ENCODE measurements around the gene REELD1.

REELD1 gene
- 0 to 2.8 (median 0) reads per million in 17 experiments for total RNA-seq

DNA sequence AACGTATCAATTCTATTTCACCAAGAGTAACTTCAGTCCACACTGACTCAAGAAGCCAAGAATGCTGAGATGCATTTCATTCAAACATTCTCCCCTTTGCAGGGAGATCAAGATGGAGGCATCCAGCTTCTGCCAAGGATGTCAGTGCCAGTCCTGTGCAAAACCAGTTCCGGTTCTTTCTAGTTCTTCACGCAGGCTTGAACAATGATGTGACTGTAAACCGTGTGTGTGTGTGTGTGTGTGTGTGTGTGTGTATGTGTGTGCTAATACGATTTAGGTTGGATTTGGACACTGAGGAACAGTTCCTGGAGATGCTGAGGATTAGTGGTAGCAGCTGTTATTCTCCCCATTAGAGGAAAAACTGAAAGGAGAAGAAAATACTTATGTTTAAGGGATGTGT lies at the start of gene REELD1:
REELD1 (plus strand) TSS at position 301 of the 400 bp plus-strand sequence. CDS start 2,415 bp downstream, outside the sequence.
- DNase-seq: no peak

GRCh38 chr4:146165221-146165620 lies 49.1 kb upstream of the REELD1 start:
- DNase-seq: no peak

- no peak for DNase-seq
Measured at GRCh38 chr4:146165840-146166239, 48.5 kb upstream of the REELD1 start.

GRCh38 chr4:146170149-146170548 lies 44.2 kb upstream of the REELD1 start:
- DNase-seq: no peak

DNA sequence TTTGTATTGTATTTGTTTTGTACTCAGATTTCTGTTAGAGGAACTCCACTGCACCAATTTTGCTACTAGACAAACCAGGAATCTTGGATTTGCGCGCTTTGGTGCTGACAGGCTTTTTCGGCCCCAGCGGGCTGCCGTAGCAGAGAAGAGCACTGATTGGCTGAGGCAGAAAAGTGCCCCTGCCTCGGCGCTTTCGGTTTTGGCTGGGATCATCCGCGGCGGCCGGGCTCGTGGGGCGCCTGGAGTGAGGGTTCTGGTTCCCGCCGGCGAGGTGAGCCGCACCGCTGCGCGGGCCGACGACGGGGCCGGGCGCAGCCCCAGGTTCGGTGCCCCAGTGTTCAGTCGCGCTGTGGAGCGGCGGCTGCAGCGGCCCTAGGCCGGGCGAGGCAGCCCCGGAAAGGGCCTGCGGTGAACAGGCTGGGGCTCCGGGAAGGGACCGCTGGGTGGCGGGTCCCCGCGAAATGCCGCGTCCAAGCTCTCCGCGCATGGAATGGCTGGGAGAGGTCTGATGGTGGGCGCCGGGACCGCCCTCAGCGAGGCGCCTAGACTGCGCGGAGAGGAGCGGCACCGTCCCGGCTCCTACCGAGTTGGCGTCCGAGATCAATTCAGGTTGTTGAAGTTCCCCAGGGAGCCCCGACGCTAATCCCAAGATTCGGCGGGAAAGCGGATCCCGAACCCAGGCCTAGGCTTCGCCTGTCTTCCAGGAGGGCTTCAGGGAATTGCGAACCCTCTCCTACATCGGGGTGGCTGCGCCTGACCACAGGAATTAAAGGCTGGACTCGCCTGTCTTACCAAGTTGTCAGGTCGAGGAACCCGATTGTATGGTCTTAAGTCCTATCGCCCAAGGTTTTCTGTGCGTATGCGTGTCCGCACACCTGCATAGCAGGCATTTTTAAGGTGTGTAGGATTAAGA lies 38.5 kb upstream of the REELD1 start, which contains the start of gene LSM6:
LSM6 (plus strand) TSS at position 178 of the 913 bp plus-strand sequence. CDS start 7,204 bp downstream, outside the sequence.
- peak; percentile 85 to 94 (median 92) for DNase-seq

DNA sequence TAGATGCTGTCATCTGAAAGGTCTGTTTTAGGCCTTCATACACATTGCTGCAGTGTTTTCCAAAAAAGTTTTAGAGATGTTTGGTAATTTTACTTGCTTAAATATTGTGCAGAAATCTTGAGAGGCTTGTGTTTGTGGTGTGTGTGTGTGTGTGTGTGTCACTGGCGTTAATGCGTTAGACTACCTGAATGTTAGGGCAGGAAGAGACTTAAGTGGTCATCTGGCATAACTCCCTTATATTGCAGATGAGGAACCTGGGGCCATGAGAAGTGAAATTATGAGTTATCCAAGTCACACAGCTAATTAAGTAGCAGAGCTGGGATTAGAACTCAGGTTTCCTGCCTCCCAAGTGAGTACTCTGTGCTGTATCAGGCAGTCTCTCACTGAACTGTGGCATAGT lies 37.4 kb upstream of the REELD1 start:
- peak in 3 of 4 experiments; percentile 5 to 31 (median 16) for DNase-seq

DNA sequence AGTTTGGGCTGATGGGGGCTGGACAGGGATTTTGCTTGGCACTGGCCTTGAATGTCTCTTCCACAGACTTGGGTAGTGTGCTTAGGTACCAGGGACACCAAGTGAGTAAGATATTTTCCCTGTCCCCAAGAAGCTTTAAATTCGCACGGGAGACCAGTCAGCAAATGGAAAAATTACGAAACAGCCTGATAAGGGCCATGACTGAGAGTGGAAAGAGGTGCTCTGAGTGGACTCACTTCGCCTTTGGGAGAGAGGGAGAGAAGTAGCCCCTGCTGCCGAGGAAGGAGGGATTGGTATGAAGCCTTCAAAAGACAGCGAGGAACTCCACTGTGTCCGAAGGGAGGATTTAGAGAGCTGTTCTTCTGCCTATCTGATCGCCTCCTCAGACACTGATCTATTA lies 36.2 kb upstream of the REELD1 start:
- no peak for DNase-seq

DNA sequence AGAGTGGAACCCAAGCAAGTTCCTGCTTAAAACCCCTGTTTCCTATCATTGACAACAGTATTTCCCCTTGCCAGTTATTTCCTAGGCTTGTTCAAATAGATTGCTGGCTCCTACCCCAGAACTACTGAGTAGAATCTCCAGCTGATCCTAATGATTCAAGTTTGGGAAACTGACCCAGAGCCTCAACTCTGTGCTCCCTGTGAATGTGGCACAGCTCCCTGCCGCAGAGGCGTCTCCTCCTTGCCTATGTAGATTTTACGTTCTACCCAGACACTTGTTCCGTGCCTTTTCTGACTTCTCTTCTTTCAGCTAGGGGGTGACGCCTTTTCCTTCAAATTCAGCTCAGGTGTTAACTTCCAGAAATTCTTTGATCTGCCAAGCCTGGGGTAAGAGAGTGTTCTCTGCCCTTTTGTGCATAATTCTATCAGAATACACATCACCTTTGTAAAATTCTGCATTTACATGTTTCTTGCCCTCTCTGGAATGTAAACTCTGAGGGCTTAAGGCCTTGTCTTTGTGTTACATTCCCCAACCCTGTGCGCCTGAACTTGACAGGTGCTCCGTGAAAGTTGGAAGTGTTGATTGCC lies 34.5 kb upstream of the REELD1 start:
- DNase-seq: no peak

DNA sequence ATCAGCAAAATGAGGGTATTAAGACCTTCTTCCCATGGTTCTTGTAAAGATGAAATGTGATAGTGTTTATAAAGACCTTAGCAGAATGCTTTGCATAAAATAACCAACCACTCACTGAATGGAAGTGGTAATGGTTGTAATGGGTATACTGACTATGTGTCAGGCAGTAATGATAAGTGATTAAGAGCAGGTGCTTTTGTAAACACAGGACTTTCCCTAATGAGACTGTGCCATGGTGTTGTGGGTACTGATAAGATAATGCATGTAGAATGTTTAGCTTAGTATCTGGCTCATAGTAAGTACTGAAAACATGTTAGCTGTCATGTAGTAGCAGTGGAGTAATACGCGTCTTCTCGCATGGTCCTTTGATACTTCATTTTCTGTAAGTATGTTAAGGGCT lies 31.9 kb upstream of the REELD1 start:
- DNase-seq: no peak

DNA sequence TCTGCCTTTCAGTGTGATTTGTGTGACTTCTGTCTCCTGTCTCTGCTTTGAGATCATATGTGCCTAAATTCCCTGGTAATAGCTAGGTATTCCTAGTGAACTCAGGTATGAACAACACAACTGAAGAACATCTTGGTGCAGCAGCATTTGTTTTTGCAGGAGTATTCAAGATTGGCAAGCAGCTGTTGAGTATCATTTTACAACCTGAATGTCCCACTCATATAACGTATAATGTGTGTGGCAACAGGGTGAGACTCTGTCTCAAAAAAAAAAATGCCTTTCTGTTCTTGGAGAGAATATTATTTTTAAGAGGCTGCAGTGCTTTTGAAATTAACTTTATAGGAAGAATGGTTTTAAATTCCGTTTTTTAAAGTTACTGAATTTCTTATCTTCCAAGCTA lies 31.1 kb upstream of the REELD1 start:
- DNase-seq: no peak

DNA sequence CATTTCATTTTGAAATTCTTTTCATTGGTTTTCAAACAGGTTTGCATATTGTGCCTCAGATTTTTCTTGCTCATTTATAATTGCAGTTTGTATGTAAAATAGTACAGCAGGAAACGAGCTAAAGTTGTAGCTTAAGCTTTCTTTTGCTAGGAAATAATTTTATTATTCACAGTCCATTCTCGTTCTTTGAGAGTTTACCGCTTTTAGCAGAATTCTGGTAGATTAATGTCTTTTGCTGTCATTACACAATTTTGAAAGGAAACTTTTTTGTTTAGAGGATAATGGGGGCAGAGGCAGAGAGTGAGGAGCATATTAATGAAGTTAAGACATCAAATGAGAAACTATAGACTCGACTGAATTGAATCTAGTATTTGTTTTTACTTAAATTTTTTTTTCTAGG lies 28.3 kb upstream of the REELD1 start:
- DNase-seq: no peak

DNA sequence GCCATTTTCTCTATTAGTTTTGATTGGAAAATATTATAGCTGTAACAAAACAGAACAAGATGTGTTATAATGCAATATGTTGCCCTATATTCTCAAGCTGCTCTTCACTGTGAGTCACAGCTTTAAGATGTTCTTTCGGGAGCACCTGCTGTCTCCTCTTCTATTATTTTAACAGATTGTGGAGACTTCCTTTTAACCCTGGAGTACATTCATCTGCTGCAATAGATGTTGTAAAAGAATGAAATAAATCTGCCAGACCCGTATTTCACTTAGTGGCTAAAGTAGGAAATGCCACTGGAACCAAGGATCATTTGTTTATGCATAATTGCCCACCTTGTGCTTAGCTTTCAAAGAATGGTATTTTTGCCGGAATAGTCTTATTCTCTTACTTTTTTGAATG lies 27.7 kb upstream of the REELD1 start:
- no peak for DNase-seq

- DNase-seq: no peak
Measured at GRCh38 chr4:146190456-146190855, 23.9 kb upstream of the REELD1 start.

- no peak for DNase-seq
Measured at GRCh38 chr4:146191766-146192458, 22.4 kb upstream of the REELD1 start.

GRCh38 chr4:146193628-146194027 lies 20.7 kb upstream of the REELD1 start:
- DNase-seq: no peak

GRCh38 chr4:146194212-146194611 lies 20.1 kb upstream of the REELD1 start:
- DNase-seq: no peak

DNA sequence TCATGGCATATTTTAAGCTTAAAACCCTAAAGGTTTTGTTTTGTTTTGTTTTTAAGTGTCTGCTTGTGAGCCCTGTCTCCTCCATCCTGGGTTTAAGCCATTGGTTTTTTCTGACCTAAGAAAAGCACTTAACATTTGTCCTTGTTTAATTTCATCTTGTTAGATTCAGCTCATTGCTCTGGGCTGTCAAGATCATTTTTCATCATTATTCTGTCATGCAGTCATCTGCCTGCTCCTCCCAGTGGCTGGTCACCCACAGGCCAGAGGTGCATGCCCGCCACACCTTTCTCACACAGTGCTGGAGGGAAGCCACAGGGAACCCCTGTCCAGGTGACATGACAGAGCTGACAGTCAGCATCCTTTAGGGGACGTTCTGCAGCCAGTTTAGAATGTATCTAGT lies 11.7 kb upstream of the REELD1 start:
- no peak for DNase-seq

- DNase-seq: no peak
Measured at GRCh38 chr4:146207410-146207809, 6.9 kb upstream of the REELD1 start.

- DNase-seq: no peak
Measured at GRCh38 chr4:146210890-146211289, 3.4 kb upstream of the REELD1 start.

GRCh38 chr4:146211440-146211839 lies 2.9 kb upstream of the REELD1 start:
- DNase-seq: no peak

GRCh38 chr4:146212781-146213180 lies 1.6 kb upstream of the REELD1 start:
- DNase-seq: no peak

- DNase-seq: no peak
Measured at GRCh38 chr4:146222313-146222712, 8.0 kb downstream of the REELD1 start.

DNA sequence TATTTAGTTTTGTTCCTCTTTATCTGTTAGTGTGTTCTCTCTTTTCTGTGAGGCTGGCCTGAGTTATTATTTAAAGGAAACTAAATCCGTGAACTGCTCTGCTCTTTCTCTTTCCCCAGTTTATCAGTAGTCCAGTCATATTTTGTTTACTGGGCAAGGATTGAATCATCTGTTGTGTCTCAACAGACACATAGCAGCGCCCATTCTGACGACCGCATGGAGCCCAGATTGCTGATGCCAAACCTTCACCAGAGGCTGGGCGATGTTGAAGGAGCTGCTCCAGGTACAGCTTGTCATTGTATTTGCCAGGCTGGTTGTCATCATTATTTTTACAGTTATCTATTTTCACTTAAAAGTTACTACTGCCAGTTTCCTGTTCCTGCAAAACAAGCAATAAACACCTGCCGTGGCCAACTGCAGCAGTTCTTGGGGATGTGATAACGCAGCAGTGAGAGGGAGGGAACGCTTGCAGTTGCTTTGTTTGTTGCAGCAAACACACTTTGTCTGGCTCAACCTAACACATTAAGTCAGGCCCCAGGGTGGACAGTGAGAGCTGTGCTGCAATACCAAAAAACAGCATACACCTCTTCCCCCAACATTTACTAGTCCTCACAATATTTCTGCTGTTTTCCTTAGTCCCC lies 10.1 kb downstream of the REELD1 start:
- DNase-seq: no peak
